IPS DF 6.9 (cell line): ENCODE data around the gene ASB2.

Experiments
- DNase-seq: peaks from one replicate; pipeline ENCODE4 v3.0.0-alpha.2; 2013; ENCODE audit warnings: low read depth, low spot score
- H3K27ac ChIP-seq: one replicate; pipeline ENCODE4 v1.5.1; 2013; ENCODE audit warnings: low read length, control low read depth
- H3K27me3 ChIP-seq: 2 replicates; pipeline ENCODE4 v1.6.1; 2013; ENCODE audit warnings: mild to moderate bottlenecking, low read length; ENCODE audit not compliant: control insufficient read depth, insufficient read depth
- H3K36me3 ChIP-seq: 2 replicates; pipeline ENCODE4 v1.6.1; 2013; ENCODE audit warnings: low read length; ENCODE audit not compliant: control insufficient read depth, insufficient read depth
- H3K4me1 ChIP-seq: 2 replicates; pipeline ENCODE4 v1.6.1; 2013; ENCODE audit warnings: low read length; ENCODE audit not compliant: control insufficient read depth, insufficient read depth
- H3K4me3 ChIP-seq: 2 replicates; pipeline ENCODE4 v1.5.1; 2013; ENCODE audit warnings: mild to moderate bottlenecking, low read length
- H3K9me3 ChIP-seq: 2 replicates; pipeline ENCODE4 v1.6.1; 2013; ENCODE audit warnings: low read length, inconsistent platforms; ENCODE audit not compliant: control insufficient read depth, insufficient read depth
- WGBS: extraction: QIAGEN DNeasy Blood & Tissue Kit; methylation state at CpG from one replicate; pipeline ENCODE4 v1.1.7; 2013; ENCODE audit warnings: mixed read lengths, missing lambda C conversion rate; ENCODE audit not compliant: insufficient read length, insufficient coverage; 5-methylcytosine and 5-hydroxymethylcytosine counted together

Gene ASB2

GRCh38 chr14:93916498-93916897, 59.9 kb downstream of the ASB2 start:
- H3K4me3 ChIP-seq = no peak overlapping the region
- no peaks in the 10 kb centered on the region for H3K36me3 ChIP-seq
- H3K27me3 ChIP-seq = no peaks in the 10 kb centered on the region
- no peaks in the 10 kb centered on the region for H3K4me1 ChIP-seq
- no CpG with 5 or more reads among the region's 3 CpGs for WGBS
- no peaks in the 10 kb centered on the region for H3K9me3 ChIP-seq
- DNase-seq = no peak
- H3K27ac ChIP-seq = no peak overlapping the region

DNA sequence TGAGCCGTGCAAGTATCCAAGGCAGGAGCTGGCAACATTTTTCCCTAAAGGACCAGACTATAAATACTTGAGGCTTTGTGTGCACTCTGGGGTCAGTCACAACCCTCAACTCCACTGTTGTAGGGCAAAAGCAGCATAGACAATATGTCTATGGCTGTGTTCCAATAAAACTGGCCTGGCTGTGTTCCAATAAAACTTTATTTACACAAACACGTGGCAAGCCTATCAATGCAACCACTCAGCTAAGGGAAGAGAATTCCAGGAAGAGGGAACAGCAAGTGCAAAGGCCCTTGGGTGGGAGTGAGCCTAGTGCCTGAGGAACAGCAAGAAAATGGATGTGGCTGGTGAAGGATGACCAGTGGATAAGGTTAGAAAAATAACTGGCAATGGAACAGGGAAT, 60.6 kb downstream of the ASB2 start:
- no CpG with 5 or more reads among the region's 2 CpGs for WGBS

DNA sequence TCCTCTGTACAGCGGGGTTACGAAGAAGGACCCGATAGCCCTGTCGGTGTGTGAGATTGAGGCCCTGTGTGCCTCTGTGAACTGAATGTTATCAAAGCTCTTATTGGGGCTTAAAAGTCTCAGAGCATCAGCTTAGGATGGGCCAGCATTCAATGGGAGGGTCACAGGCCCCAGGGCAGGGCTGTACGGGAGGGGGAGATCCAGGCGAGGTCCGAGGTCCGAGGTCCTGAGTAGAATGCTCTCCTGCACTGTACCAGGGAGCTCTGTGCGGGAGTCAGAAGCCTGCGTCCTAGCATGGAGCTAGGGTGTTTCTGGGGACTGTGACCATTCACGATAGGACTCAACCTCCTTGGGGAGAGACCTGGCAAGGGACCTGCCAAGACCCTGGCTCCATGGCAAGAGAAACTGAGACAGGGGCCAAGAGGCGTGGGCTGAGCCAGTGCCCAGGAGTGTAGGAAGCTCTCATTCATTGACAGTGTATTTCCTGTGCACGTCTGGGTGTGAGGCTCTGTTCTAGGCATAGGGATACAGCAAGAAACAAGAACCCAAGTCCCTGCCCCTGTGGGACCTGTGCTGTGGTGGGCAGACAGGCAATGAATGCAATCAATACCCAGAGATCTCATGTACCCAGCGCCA, 61.2 kb downstream of the ASB2 start:
- Histone ChIP-seq H3K27ac (no peak overlapping the region), H3K36me3 (no peaks in the 10 kb centered on the region), H3K27me3 (no peaks in the 10 kb centered on the region), H3K9me3 (no peaks in the 10 kb centered on the region), H3K4me1 (no peaks in the 10 kb centered on the region), H3K4me3 (no peak overlapping the region)
- no peak for DNase-seq
- whole genome bisulfite sequencing = no CpG with 5 or more reads among the region's 14 CpGs

More for the DNA sequence above, 60.6 kb downstream of the ASB2 start:
- H3K4me1 ChIP-seq = no peaks in the 10 kb centered on the region
- H3K27me3 ChIP-seq = no peaks in the 10 kb centered on the region
- H3K36me3 ChIP-seq = no peaks in the 10 kb centered on the region
- no peak overlapping the region for H3K27ac ChIP-seq
- H3K9me3 ChIP-seq = no peaks in the 10 kb centered on the region
- DNase-seq = no peak
- no peak overlapping the region for H3K4me3 ChIP-seq

DNA sequence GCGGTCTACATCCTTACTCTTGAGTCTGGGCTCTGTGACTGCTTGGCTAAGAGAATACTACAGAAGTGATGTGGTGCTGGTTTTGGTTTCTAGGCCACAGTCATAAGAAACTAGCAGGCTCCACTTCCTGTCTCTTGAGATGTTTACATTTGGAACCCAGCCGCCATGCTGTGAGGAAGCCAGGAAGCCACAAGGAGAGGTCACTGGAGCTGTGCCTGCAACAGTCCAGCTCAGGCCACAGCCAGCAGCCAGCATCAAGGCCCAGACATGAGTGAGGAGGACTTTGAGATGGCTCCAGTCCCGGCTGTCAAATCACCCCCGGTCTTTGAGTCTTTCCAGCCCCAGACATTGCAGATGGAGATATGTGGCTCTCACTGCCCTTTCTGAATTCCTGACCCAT, 62.1 kb downstream of the ASB2 start:
- Histone ChIP-seq H3K27ac (no peak overlapping the region), H3K4me1 (no peaks in the 10 kb centered on the region), H3K27me3 (no peaks in the 10 kb centered on the region), H3K36me3 (no peaks in the 10 kb centered on the region), H3K4me3 (no peak overlapping the region), H3K9me3 (no peaks in the 10 kb centered on the region)
- no peak for DNase-seq
- whole genome bisulfite sequencing = no CpG with 5 or more reads among the region's 4 CpGs

- H3K27ac ChIP-seq = no peak overlapping the region
- no peaks in the 10 kb centered on the region for H3K4me1 ChIP-seq
- WGBS = no CpG with 5 or more reads among the region's 4 CpGs
- no peak overlapping the region for H3K4me3 ChIP-seq
- no peaks in the 10 kb centered on the region for H3K36me3 ChIP-seq
- no peaks in the 10 kb centered on the region for H3K9me3 ChIP-seq
- DNase-seq = no peak
- H3K27me3 ChIP-seq = no peaks in the 10 kb centered on the region
Measured at GRCh38 chr14:93912782-93913181, 63.6 kb downstream of the ASB2 start.

- H3K27ac ChIP-seq = no peak overlapping the region
- no peak overlapping the region for H3K4me3 ChIP-seq
- no peaks in the 10 kb centered on the region for H3K36me3 ChIP-seq
- H3K4me1 ChIP-seq = no peaks in the 10 kb centered on the region
- WGBS = no CpG with 5 or more reads among the region's 5 CpGs
- DNase-seq = no peak
- H3K27me3 ChIP-seq = no peaks in the 10 kb centered on the region
- H3K9me3 ChIP-seq = no peaks in the 10 kb centered on the region
Measured at GRCh38 chr14:93911975-93912615, 64.3 kb downstream of the ASB2 start.

GRCh38 chr14:93909429-93910128, 66.8 kb downstream of the ASB2 start:
- no peaks in the 10 kb centered on the region for H3K27me3 ChIP-seq
- H3K9me3 ChIP-seq = no peaks in the 10 kb centered on the region
- peaks cover 2% of the 10 kb centered on the region; the same call in 1 of the 2 replicates for H3K4me1 ChIP-seq
- H3K4me3 ChIP-seq = no peak overlapping the region
- no peaks in the 10 kb centered on the region for H3K36me3 ChIP-seq
- no CpG with 5 or more reads among the region's 5 CpGs for WGBS
- no peak for DNase-seq
- no peak overlapping the region for H3K27ac ChIP-seq

- no peaks in the 10 kb centered on the region for H3K27me3 ChIP-seq
- peaks cover 2% of the 10 kb centered on the region; the same call in 1 of the 2 replicates for H3K4me1 ChIP-seq
- DNase-seq = peak; percentile 72
- H3K27ac ChIP-seq = no peak overlapping the region
- H3K36me3 ChIP-seq = no peaks in the 10 kb centered on the region
- H3K9me3 ChIP-seq = no peaks in the 10 kb centered on the region
- no CpG with 5 or more reads among the region's 15 CpGs for WGBS
- no peak overlapping the region for H3K4me3 ChIP-seq
Measured at GRCh38 chr14:93906341-93907329, 69.7 kb downstream of the ASB2 start.

GRCh38 chr14:93905623-93906022, 70.7 kb downstream of the ASB2 start:
- no peaks in the 10 kb centered on the region for H3K9me3 ChIP-seq
- H3K4me1 ChIP-seq = peaks cover 2% of the 10 kb centered on the region; the same call in 1 of the 2 replicates
- H3K36me3 ChIP-seq = no peaks in the 10 kb centered on the region
- DNase-seq = no peak
- no peak overlapping the region for H3K27ac ChIP-seq
- no CpG with 5 or more reads among the region's 4 CpGs for WGBS
- no peaks in the 10 kb centered on the region for H3K27me3 ChIP-seq
- no peak overlapping the region for H3K4me3 ChIP-seq
